ENCODE measurements around the gene TES. TPM values are rescaled to one million over a fixed set of nuclear protein-coding genes. Genes with fewer than 3 reads are reported as not detected.

The TES gene
- polyA plus RNA-seq, 1 donor (not counting 4 experiments of a cell fraction or from before 2014, with no cell fraction given): 187 TPM

GRCh38 chr7:116219834-116220233 lies 9.5 kb downstream of the TES start:
- Histone ChIP-seq H2AFZ (ENCODE audit: control insufficient read depth, low read length) (no peak overlapping the region), H3K4me3 (ENCODE audit: control insufficient read depth in 2 of 3, extremely low read depth in 1 of 3, insufficient read depth in 2 of 3, low read depth in 1 of 3, low read length in 3 of 3) (no peak overlapping the region), H3K79me2 (ENCODE audit: control insufficient read depth, insufficient read depth, low read length) (peaks cover 99% of the 10 kb centered on the region), H3K4me2 (ENCODE audit: control insufficient read depth, extremely low read depth, insufficient read depth, low read depth, low read length) (no peak overlapping the region), H3K27ac (ENCODE audit: control insufficient read depth, insufficient read depth, low read length) (no peak overlapping the region), H4K20me1 (ENCODE audit: control insufficient read depth, extremely low read depth, insufficient read depth, low read length) (peaks cover 21% of the 10 kb centered on the region), H3K27me3 (ENCODE audit: control insufficient read depth, extremely low read depth, insufficient read depth, low read length) (no peaks in the 10 kb centered on the region), H3K9me3 (ENCODE audit: control insufficient read depth, low read depth, low read length) (no peaks in the 10 kb centered on the region), H3K9ac (ENCODE audit: control insufficient read depth, extremely low read depth, insufficient read depth, low read length) (no peak overlapping the region), H3K9me1 (ENCODE audit: control insufficient read depth, extremely low read depth, insufficient read depth, low read length) (no peaks in the 10 kb centered on the region), H3K36me3 (ENCODE audit: control insufficient read depth in 2 of 2, extremely low read depth in 1 of 2, insufficient read depth in 2 of 2, low read length in 2 of 2) (peaks cover 1 to 10% of the 10 kb centered on the region in 2 experiments), H3K4me1 (ENCODE audit: control insufficient read depth, extremely low read depth, insufficient read depth, low read length) (peaks cover 45% of the 10 kb centered on the region)
- dilution Hi-C loops (cut with MboI; ENCODE audit: extremely low pct_ligation_motif_present, low sequenced_read_pairs): no loop called here
- DNase-seq (ENCODE audit: low read depth, low spot score) (no peak), FAIRE-seq (no peak)
- TF ChIP-seq EZH2 (IDR thresholded peaks at IDR 0.05; ENCODE audit: low read length): no peak
- no peak for TF ChIP-seq CTCF (optimal IDR thresholded peaks at IDR 0.05 in 1 of 3, IDR thresholded peaks at IDR 0.05 in 1 of 3, conservative IDR thresholded peaks at IDR 0.05 in 1 of 3; ENCODE audit: extremely low read depth in 1 of 3, insufficient read depth in 2 of 3, low read length in 3 of 3)

- H4K20me1 ChIP-seq (ENCODE audit: control insufficient read depth, extremely low read depth, insufficient read depth, low read length): peaks cover 14% of the 10 kb centered on the region
These were observed 12.2 kb downstream of the TES start for GRCh38 chr7:116222501-116222900.

More at GRCh38 chr7:116222501-116222900, 12.2 kb downstream of the TES start:
- H3K9me3 ChIP-seq (ENCODE audit: control insufficient read depth, low read depth, low read length): no peaks in the 10 kb centered on the region
- H3K9ac ChIP-seq (ENCODE audit: control insufficient read depth, extremely low read depth, insufficient read depth, low read length): no peak overlapping the region
- no peaks in the 10 kb centered on the region for H3K27me3 ChIP-seq (ENCODE audit: control insufficient read depth, extremely low read depth, insufficient read depth, low read length)
- H3K36me3 ChIP-seq (ENCODE audit: control insufficient read depth in 2 of 2, extremely low read depth in 1 of 2, insufficient read depth in 2 of 2, low read length in 2 of 2): peaks cover 1 to 7% of the 10 kb centered on the region in 2 experiments
- no peak overlapping the region for H3K4me2 ChIP-seq (ENCODE audit: control insufficient read depth, extremely low read depth, insufficient read depth, low read depth, low read length)
- DNase-seq (ENCODE audit: low read depth, low spot score) (no peak), FAIRE-seq (no peak)
- no peak overlapping the region for H3K4me3 ChIP-seq (ENCODE audit: control insufficient read depth in 2 of 3, extremely low read depth in 1 of 3, insufficient read depth in 2 of 3, low read depth in 1 of 3, low read length in 3 of 3)
- H3K27ac ChIP-seq (ENCODE audit: control insufficient read depth, insufficient read depth, low read length): no peak overlapping the region
- H3K79me2 ChIP-seq (ENCODE audit: control insufficient read depth, insufficient read depth, low read length): peaks cover 98% of the 10 kb centered on the region
- dilution Hi-C loops (cut with MboI; ENCODE audit: extremely low pct_ligation_motif_present, low sequenced_read_pairs): no loop called here
- peaks cover 33% of the 10 kb centered on the region for H3K4me1 ChIP-seq (ENCODE audit: control insufficient read depth, extremely low read depth, insufficient read depth, low read length)
- H2AFZ ChIP-seq (ENCODE audit: control insufficient read depth, low read length): no peak overlapping the region
- TF ChIP-seq EZH2 (IDR thresholded peaks at IDR 0.05; ENCODE audit: low read length) (no peak), CTCF (optimal IDR thresholded peaks at IDR 0.05 in 1 of 3, IDR thresholded peaks at IDR 0.05 in 1 of 3, conservative IDR thresholded peaks at IDR 0.05 in 1 of 3; ENCODE audit: extremely low read depth in 1 of 3, insufficient read depth in 2 of 3, low read length in 3 of 3) (no peak)
- H3K9me1 ChIP-seq (ENCODE audit: control insufficient read depth, extremely low read depth, insufficient read depth, low read length): peaks cover 2% of the 10 kb centered on the region
